B cell (primary cell): ENCODE data around the gene AGO3.

ENCODE experiments used
- EZH2 ChIP-seq: IDR thresholded peaks from 2 replicates; pipeline ENCODE4 v1.6.1; 2012; ENCODE audit warnings: borderline replicate concordance, low read depth, mild to moderate bottlenecking, moderate library complexity, low read length; ENCODE audit not compliant: insufficient read depth, poor library complexity, severe bottlenecking
- TF ChIP-seq, protein P1 (sequence below): fragments of 200-600 bp; IDR thresholded peaks from one replicate; pipeline ENCODE4 v1.8.0; 2022; ENCODE audit warnings: antibody characterized with exemption, mild to moderate bottlenecking

DNA sequence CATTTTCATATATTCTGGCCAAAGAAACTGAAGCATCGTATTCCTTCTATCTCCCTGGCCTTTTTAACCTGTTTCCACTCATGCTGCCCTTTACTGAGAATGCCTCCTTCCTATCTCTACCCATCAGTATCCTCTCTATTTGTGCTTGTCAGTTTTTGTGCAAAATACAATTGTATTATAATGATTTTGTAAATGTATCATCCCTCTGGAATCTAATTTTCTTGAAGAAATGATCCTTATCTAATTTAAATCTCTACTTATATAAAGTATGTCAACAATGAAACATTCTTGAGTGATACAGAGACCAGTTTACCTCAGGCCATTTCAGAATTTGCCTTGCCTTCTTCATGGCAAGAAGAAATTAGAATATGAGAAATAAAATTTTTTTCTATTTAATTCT lies 93.9 kb downstream of the AGO3 start:
- TF ChIP-seq, protein P1, sequence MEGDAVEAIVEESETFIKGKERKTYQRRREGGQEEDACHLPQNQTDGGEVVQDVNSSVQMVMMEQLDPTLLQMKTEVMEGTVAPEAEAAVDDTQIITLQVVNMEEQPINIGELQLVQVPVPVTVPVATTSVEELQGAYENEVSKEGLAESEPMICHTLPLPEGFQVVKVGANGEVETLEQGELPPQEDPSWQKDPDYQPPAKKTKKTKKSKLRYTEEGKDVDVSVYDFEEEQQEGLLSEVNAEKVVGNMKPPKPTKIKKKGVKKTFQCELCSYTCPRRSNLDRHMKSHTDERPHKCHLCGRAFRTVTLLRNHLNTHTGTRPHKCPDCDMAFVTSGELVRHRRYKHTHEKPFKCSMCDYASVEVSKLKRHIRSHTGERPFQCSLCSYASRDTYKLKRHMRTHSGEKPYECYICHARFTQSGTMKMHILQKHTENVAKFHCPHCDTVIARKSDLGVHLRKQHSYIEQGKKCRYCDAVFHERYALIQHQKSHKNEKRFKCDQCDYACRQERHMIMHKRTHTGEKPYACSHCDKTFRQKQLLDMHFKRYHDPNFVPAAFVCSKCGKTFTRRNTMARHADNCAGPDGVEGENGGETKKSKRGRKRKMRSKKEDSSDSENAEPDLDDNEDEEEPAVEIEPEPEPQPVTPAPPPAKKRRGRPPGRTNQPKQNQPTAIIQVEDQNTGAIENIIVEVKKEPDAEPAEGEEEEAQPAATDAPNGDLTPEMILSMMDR, result no peak
- no peak for TF ChIP-seq EZH2
